ENCODE results near the gene AIM2. TPM values are rescaled to one million over a fixed set of nuclear protein-coding genes. Genes with fewer than 3 reads are reported as not detected.

AIM2 gene
- total RNA-seq, 1 donor from 2014 or later, result 5.3 TPM

DNA sequence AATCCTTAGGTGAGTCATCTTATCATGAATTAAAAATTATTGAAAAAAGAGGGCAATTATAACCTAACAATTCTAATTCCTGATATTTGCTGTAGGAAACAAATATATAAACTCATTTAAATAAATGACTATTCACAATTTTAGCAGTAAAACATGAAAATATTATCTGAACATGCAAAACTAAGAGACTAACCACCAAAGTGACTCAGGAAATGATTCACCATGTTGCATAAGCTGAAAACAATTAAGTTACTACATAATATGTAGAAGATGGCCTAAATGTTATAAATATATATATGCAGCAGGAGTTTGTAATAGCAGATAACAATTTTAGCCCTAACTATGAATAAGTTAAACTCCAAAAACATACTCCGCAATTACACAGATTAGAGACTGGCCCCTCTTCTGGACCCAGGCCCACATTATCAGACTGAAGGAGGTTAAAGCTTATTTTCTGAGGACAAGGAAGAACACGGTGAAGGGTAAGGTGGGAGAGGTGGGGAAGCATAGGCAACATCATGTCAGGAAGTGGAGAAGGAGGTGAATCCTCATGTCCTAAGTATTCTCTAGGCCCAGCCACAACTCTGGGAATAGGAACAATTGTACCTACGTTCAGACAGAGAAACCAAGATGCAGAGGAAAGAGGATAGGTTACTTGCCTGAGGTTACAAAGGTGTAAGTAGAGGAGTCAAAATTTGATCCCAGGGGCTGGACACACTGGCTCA lies 15.6 kb upstream of the AIM2 start:
- peaks cover 6% of the 10 kb centered on the region for H3K9me3 Mint-ChIP-seq (ENCODE audit: unreplicated experiment)
- TF ChIP-seq, protein P1, sequence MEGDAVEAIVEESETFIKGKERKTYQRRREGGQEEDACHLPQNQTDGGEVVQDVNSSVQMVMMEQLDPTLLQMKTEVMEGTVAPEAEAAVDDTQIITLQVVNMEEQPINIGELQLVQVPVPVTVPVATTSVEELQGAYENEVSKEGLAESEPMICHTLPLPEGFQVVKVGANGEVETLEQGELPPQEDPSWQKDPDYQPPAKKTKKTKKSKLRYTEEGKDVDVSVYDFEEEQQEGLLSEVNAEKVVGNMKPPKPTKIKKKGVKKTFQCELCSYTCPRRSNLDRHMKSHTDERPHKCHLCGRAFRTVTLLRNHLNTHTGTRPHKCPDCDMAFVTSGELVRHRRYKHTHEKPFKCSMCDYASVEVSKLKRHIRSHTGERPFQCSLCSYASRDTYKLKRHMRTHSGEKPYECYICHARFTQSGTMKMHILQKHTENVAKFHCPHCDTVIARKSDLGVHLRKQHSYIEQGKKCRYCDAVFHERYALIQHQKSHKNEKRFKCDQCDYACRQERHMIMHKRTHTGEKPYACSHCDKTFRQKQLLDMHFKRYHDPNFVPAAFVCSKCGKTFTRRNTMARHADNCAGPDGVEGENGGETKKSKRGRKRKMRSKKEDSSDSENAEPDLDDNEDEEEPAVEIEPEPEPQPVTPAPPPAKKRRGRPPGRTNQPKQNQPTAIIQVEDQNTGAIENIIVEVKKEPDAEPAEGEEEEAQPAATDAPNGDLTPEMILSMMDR (IDR thresholded peaks at IDR 0.05; ENCODE audit: partially characterized antibody, unreplicated experiment), result no peak
- H3K36me3 Mint-ChIP-seq (ENCODE audit: unreplicated experiment), result no peaks in the 10 kb centered on the region
- no peak for DNase-seq
- H3K4me3 Mint-ChIP-seq (ENCODE audit: unreplicated experiment), result no peak overlapping the region
- no peak overlapping the region for H3K27ac Mint-ChIP-seq (ENCODE audit: unreplicated experiment)
- H3K4me1 Mint-ChIP-seq (ENCODE audit: low read depth, unreplicated experiment), result peaks cover 33% of the 10 kb centered on the region
- H3K27me3 Mint-ChIP-seq (ENCODE audit: unreplicated experiment), result peaks cover 4% of the 10 kb centered on the region

DNA sequence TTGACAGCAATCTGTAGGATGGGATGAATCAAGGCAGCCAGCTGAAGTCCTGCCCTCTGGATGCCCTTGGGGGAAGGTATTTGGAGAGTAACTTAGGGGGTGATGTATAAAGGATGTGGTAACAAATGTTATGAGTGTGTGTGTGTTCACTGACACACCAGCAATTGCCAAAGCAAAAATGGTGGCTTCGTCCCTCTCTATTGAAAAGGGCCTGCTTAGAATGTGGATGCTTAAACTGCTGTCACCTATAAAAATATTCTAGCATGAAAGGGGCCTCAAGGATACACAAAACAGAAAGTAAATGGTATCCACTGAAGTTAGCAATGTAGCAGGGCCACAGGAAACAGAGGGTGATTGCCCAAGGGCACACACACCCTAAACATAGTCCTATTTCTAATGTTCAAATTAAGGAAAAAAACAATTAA lies 15.1 kb upstream of the AIM2 start:
- Mint-ChIP-seq H3K4me1 (ENCODE audit: low read depth, unreplicated experiment) (peaks cover 36% of the 10 kb centered on the region), H3K4me3 (ENCODE audit: unreplicated experiment) (no peak overlapping the region), H3K9me3 (ENCODE audit: unreplicated experiment) (peaks cover 6% of the 10 kb centered on the region), H3K36me3 (ENCODE audit: unreplicated experiment) (no peaks in the 10 kb centered on the region), H3K27ac (ENCODE audit: unreplicated experiment) (no peak overlapping the region), H3K27me3 (ENCODE audit: unreplicated experiment) (peaks cover 4% of the 10 kb centered on the region)
- DNase-seq, result no peak
- TF ChIP-seq, protein P1 (IDR thresholded peaks at IDR 0.05; ENCODE audit: partially characterized antibody, unreplicated experiment), result no peak

DNA sequence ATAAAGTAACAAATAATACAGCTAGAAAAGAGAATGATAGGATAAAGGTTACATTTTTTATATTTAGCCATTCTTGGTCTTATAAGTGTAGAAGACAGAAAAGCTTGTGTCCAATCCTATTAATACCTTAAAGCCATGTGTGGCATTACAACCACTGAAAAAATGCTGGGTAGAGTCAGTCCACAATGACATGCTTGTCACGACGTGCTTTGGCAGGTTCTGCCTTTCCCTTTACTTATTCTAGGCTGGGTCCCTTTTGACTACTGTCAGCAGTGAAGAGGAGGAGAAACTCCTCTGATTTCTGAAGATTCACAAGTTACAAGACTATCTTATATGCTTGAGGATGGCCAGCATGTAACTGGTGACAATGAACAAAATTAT lies 14.6 kb upstream of the AIM2 start:
- DNase-seq, result no peak
- H3K36me3 Mint-ChIP-seq (ENCODE audit: unreplicated experiment), result no peaks in the 10 kb centered on the region
- peaks cover 6% of the 10 kb centered on the region for H3K9me3 Mint-ChIP-seq (ENCODE audit: unreplicated experiment)
- no peak overlapping the region for H3K27ac Mint-ChIP-seq (ENCODE audit: unreplicated experiment)
- no peak overlapping the region for H3K4me3 Mint-ChIP-seq (ENCODE audit: unreplicated experiment)
- peaks cover 36% of the 10 kb centered on the region for H3K4me1 Mint-ChIP-seq (ENCODE audit: low read depth, unreplicated experiment)
- TF ChIP-seq, protein P1 (IDR thresholded peaks at IDR 0.05; ENCODE audit: partially characterized antibody, unreplicated experiment), result no peak
- H3K27me3 Mint-ChIP-seq (ENCODE audit: unreplicated experiment), result peaks cover 4% of the 10 kb centered on the region

DNA sequence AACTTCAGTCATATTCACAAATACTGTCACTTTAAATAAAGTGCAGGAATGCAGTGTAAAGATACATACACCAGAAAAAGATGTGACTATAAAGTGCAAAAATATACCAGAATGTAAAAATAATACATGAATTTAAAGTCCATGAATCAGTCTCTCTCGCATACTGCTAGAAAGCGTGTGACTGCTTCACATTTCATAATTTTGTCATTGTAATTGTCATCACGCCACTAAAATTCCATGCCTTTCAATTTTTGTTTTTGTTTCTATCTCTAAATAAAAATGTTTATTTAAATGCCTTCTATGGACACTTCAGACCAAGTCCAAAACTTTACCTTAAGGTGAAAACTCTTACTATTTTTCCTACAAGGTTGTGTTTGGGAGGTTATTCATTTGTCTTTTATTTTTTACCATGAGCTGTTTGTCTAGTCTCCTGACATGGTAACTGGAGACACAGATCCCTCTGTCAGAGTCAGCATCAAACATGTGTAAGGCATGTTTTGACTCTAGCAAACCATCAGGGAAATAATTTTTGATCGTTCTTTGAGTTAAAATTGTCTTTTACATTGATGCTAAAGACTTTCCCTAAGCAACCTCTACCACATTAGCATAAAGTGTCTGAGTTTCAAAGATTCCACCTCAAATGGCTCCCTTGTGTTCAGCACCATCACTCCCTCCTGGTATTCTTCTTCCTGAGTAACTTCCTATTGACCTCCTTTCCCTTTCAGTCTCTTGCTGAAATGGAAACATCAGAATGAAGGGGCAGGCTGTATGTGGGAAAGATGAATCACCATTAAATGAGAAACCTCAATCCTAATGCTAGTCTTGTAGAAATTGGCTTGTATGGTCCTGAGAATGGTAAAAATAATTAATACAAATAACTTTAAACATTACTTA lies 14.0 kb upstream of the AIM2 start:
- TF ChIP-seq, protein P1 (IDR thresholded peaks at IDR 0.05; ENCODE audit: partially characterized antibody, unreplicated experiment), result no peak
- DNase-seq, result no peak
- Mint-ChIP-seq H3K27ac (ENCODE audit: unreplicated experiment) (no peak overlapping the region), H3K27me3 (ENCODE audit: unreplicated experiment) (peaks cover 4% of the 10 kb centered on the region), H3K4me3 (ENCODE audit: unreplicated experiment) (no peak overlapping the region), H3K4me1 (ENCODE audit: low read depth, unreplicated experiment) (peaks cover 36% of the 10 kb centered on the region), H3K36me3 (ENCODE audit: unreplicated experiment) (no peaks in the 10 kb centered on the region), H3K9me3 (ENCODE audit: unreplicated experiment) (peaks cover 6% of the 10 kb centered on the region)

All from glutamatergic neuron (in vitro differentiated cells).